ENCODE data around the gene ATF7. TPM values are rescaled to one million over a fixed set of nuclear protein-coding genes. Genes with fewer than 3 reads are reported as not detected.

The ATF7 gene
- total RNA-seq, 1 donor = 17.4 TPM

- Histone ChIP-seq H3K27me3 (ENCODE audit: insufficient read depth, low read length) (no peaks in the 10 kb centered on the region), H3K4me1 (ENCODE audit: insufficient read depth, low read length) (peaks cover 18% of the 10 kb centered on the region), H4K20me1 (ENCODE audit: insufficient read depth, low read length) (peaks cover 11% of the 10 kb centered on the region), H3K4me3 (ENCODE audit: insufficient read depth, low read length) (no peak overlapping the region), H2AFZ (ENCODE audit: low read length) (no peak overlapping the region), H3K27ac (ENCODE audit: low read depth, low read length) (no peak overlapping the region), H3K36me3 (ENCODE audit: insufficient read depth, low read length) (no peaks in the 10 kb centered on the region), H3K4me2 (ENCODE audit: insufficient read depth, low read length) (no peak overlapping the region), H3K79me2 (ENCODE audit: insufficient read depth, low read length) (peaks cover 36% of the 10 kb centered on the region), H3K9me3 (ENCODE audit: low read depth, low read length) (no peaks in the 10 kb centered on the region)
- TF ChIP-seq CTCF (IDR thresholded peaks at IDR 0.05; ENCODE audit: extremely low read depth, low read depth, low read length) = no peak
- peak; percentile 14 for DNase-seq (ENCODE audit: insufficient read length, low spot score, missing footprints)
Observed at GRCh38 chr12:53578783-53579182, 47.4 kb downstream of the ATF7 start.

- no peak overlapping the region for H2AFZ ChIP-seq (ENCODE audit: low read length)
- TF ChIP-seq CTCF (IDR thresholded peaks at IDR 0.05; ENCODE audit: extremely low read depth, low read depth, low read length) = no peak
- H3K4me3 ChIP-seq (ENCODE audit: insufficient read depth, low read length) = no peak overlapping the region
- H3K4me2 ChIP-seq (ENCODE audit: insufficient read depth, low read length) = no peak overlapping the region
- no peak overlapping the region for H3K27ac ChIP-seq (ENCODE audit: low read depth, low read length)
- no peaks in the 10 kb centered on the region for H3K9me3 ChIP-seq (ENCODE audit: low read depth, low read length)
- no peak for DNase-seq (ENCODE audit: insufficient read length, low spot score, missing footprints)
- no peaks in the 10 kb centered on the region for H3K36me3 ChIP-seq (ENCODE audit: insufficient read depth, low read length)
- H3K27me3 ChIP-seq (ENCODE audit: insufficient read depth, low read length) = no peaks in the 10 kb centered on the region
- H3K4me1 ChIP-seq (ENCODE audit: insufficient read depth, low read length) = peaks cover 18% of the 10 kb centered on the region
- peaks cover 40% of the 10 kb centered on the region for H3K79me2 ChIP-seq (ENCODE audit: insufficient read depth, low read length)
- H4K20me1 ChIP-seq (ENCODE audit: insufficient read depth, low read length) = peaks cover 11% of the 10 kb centered on the region
Observed at GRCh38 chr12:53577941-53578352, 48.2 kb downstream of the ATF7 start.

GRCh38 chr12:53575502-53576249 lies 50.5 kb downstream of the ATF7 start:
- Histone ChIP-seq H3K36me3 (ENCODE audit: insufficient read depth, low read length) (no peaks in the 10 kb centered on the region), H4K20me1 (ENCODE audit: insufficient read depth, low read length) (peaks cover 8% of the 10 kb centered on the region), H3K27ac (ENCODE audit: low read depth, low read length) (peak overlapping the region; percentile 61), H3K9me3 (ENCODE audit: low read depth, low read length) (no peaks in the 10 kb centered on the region), H3K4me3 (ENCODE audit: insufficient read depth, low read length) (no peak overlapping the region), H2AFZ (ENCODE audit: low read length) (no peak overlapping the region), H3K4me2 (ENCODE audit: insufficient read depth, low read length) (peak overlapping the region; percentile 54), H3K79me2 (ENCODE audit: insufficient read depth, low read length) (peaks cover 41% of the 10 kb centered on the region), H3K4me1 (ENCODE audit: insufficient read depth, low read length) (peaks cover 18% of the 10 kb centered on the region), H3K27me3 (ENCODE audit: insufficient read depth, low read length) (no peaks in the 10 kb centered on the region)
- TF ChIP-seq CTCF (IDR thresholded peaks at IDR 0.05; ENCODE audit: extremely low read depth, low read depth, low read length) = no peak
- peak; percentile 43 for DNase-seq (ENCODE audit: insufficient read length, low spot score, missing footprints)

- no peak overlapping the region for H2AFZ ChIP-seq (ENCODE audit: low read length)
- no peak overlapping the region for H3K4me3 ChIP-seq (ENCODE audit: insufficient read depth, low read length)
- peaks cover 35% of the 10 kb centered on the region for H3K4me1 ChIP-seq (ENCODE audit: insufficient read depth, low read length)
Observed at GRCh38 chr12:53572134-53572758, 53.9 kb downstream of the ATF7 start.

More at GRCh38 chr12:53572134-53572758, 53.9 kb downstream of the ATF7 start:
- H3K79me2 ChIP-seq (ENCODE audit: insufficient read depth, low read length) = peaks cover 45% of the 10 kb centered on the region
- no peaks in the 10 kb centered on the region for H3K27me3 ChIP-seq (ENCODE audit: insufficient read depth, low read length)
- no peaks in the 10 kb centered on the region for H3K9me3 ChIP-seq (ENCODE audit: low read depth, low read length)
- no peak for DNase-seq (ENCODE audit: insufficient read length, low spot score, missing footprints)
- no peaks in the 10 kb centered on the region for H3K36me3 ChIP-seq (ENCODE audit: insufficient read depth, low read length)
- no peak overlapping the region for H3K4me2 ChIP-seq (ENCODE audit: insufficient read depth, low read length)
- no peak for TF ChIP-seq CTCF (IDR thresholded peaks at IDR 0.05; ENCODE audit: extremely low read depth, low read depth, low read length)
- H4K20me1 ChIP-seq (ENCODE audit: insufficient read depth, low read length) = peaks cover 12% of the 10 kb centered on the region
- no peak overlapping the region for H3K27ac ChIP-seq (ENCODE audit: low read depth, low read length)
